ENCODE data around the gene CBY1.

Gene CBY1

DNA sequence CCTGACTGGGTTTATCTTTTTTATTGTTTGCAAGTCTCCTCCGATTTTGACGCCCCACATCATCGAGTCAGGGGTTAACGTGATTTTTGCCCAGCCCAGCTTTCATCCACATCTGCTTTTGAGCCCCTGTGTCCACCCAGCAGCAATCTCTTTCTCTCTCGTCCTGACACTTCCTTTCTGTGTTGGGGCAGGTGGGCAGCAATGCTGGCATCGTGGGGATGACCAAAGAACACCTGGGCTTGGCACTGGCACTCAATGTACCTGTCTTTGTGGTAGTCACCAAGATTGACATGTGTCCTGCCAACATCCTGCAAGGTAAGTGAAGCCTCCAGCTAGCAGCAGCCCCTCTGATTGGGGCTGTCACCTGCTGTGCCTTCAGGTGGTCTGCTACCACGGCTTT lies 65.1 kb downstream of the CBY1 start:
- DNase-seq (ENCODE audit: low read depth in 2 of 2) = no peak
